IPS-20b (cell line): ENCODE measurements around the gene CRNN.

Experiments
- H3K27ac ChIP-seq: one replicate; pipeline ENCODE4 v1.5.1; 2013; ENCODE audit warnings: low read length
- H3K27me3 ChIP-seq: 2 replicates; pipeline ENCODE4 v1.6.1; 2013; ENCODE audit warnings: mild to moderate bottlenecking, low read length, inconsistent platforms; ENCODE audit not compliant: insufficient read depth
- H3K36me3 ChIP-seq: 2 replicates; pipeline ENCODE4 v1.6.1; 2013; ENCODE audit warnings: low read depth, mild to moderate bottlenecking, inconsistent platforms, low read length, moderate library complexity; ENCODE audit not compliant: insufficient read depth
- H3K4me1 ChIP-seq: 2 replicates; pipeline ENCODE4 v1.6.1; 2013; ENCODE audit warnings: mild to moderate bottlenecking, control low read depth, inconsistent platforms, low read length, moderate library complexity; ENCODE audit not compliant: insufficient read depth
- H3K4me3 ChIP-seq: 2 replicates; pipeline ENCODE4 v1.5.1; 2013; ENCODE audit warnings: mild to moderate bottlenecking, low read length, inconsistent platforms
- H3K9ac ChIP-seq: 2 replicates; pipeline ENCODE4 v1.6.1; 2013; ENCODE audit warnings: low read depth, mild to moderate bottlenecking, inconsistent platforms, low read length, moderate library complexity
- H3K9me3 ChIP-seq: 2 replicates; pipeline ENCODE4 v1.6.1; 2013; ENCODE audit warnings: mild to moderate bottlenecking, low read depth, low read length, inconsistent platforms; ENCODE audit not compliant: insufficient read depth

Gene CRNN

DNA sequence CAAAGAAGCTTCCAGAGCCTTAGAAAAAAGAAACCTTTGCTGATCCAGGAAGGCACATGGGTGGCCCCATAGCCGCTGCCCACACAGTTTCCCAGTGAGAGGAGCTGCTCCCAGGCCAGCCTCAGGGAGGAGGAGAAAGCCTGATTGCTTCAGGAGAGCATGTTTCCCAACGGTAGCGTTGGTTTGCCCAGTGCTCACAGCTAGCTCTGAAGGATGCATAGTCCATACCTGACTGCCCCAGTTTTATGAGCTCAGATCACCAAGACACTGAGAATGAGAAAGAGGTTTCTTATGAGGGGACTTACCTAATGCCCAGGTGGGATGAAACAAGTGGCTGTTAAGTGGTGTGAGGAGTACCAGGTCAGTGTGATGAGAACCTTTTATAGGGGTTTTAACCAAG lies at the start of gene CRNN:
Gene CRNN, minus strand, starts transcription at position 355 of the 400 bp plus-strand sequence. CDS start 2,030 bp downstream, outside the sequence.
- no peak within 1 kb of the TSS for H3K4me3 ChIP-seq
- H3K9me3 ChIP-seq = peaks cover 94% of the 10 kb centered on the region
- no peak within 1 kb of the TSS for H3K27ac ChIP-seq
- H3K36me3 ChIP-seq = no peaks in the 10 kb centered on the region
- H3K4me1 ChIP-seq = no peaks in the 10 kb centered on the region
- no peak within 1 kb of the TSS for H3K9ac ChIP-seq
- H3K27me3 ChIP-seq = no peaks in the 10 kb centered on the region

DNA sequence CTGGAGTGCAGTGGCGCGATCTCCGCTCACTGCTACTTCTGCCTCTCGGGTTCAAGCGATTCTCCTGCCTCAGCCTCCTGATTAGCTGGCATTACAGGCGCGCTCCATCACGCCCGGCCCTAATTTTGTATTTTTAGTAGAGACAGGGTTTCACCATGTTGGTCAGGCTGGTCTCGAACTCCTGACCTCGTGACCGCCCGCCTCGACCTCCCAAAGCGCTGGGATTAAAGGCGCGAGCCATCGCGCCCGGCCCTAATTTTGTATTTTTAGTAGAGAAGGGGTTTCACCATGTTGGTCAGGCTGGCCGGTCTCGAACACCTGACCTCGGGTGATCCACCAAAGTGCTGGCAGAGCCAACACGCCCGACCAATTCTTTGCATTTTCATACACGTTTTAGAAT lies 48.6 kb upstream of the CRNN start:
- Histone ChIP-seq H3K27ac (no peak overlapping the region), H3K4me3 (no peak overlapping the region), H3K27me3 (no peaks in the 10 kb centered on the region), H3K36me3 (no peaks in the 10 kb centered on the region), H3K4me1 (no peaks in the 10 kb centered on the region), H3K9ac (no peak overlapping the region), H3K9me3 (peaks cover 22% of the 10 kb centered on the region)

DNA sequence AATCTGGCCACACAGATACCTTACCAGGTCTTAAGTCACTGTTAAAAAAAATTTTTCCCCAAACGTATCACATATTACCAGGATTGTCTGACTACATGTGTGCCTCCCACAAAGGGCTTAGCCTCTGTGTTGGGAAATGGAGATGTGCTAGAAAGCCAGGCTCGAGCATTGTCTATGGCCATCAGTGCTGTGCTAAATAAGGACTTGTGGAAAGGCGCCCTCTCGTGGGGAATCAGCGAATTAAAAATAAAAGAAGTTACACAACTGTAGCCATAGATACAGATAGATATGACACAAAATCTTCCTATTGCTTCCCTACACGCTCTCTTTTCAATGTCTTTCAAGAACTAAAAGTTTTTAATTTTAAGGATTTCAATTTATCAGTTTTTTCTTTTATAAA lies 47.5 kb upstream of the CRNN start:
- Histone ChIP-seq H3K9me3 (peaks cover 25% of the 10 kb centered on the region), H3K27ac (no peak overlapping the region), H3K9ac (no peak overlapping the region), H3K4me3 (no peak overlapping the region), H3K36me3 (no peaks in the 10 kb centered on the region), H3K27me3 (no peaks in the 10 kb centered on the region), H3K4me1 (no peaks in the 10 kb centered on the region)

DNA sequence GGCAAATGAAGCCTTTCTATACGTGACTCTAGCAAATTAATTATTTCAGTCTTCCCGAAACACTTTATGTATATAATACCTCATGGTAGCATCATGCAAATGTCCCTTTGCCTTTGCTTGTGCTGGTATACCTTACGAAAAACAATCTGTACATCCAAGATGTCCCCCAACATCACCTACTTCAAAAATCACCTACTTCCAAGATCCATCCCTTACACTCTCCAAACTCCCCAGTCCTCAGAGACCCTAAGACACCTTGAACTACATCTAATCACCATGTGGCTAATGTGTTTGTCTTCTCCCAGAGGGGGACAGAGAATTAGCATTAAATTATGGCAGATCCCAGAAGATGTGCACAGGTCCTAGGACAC lies 46.5 kb upstream of the CRNN start:
- H3K27me3 ChIP-seq = no peaks in the 10 kb centered on the region
- no peak overlapping the region for H3K9ac ChIP-seq
- no peak overlapping the region for H3K27ac ChIP-seq
- no peak overlapping the region for H3K4me3 ChIP-seq
- no peaks in the 10 kb centered on the region for H3K4me1 ChIP-seq
- H3K9me3 ChIP-seq = peaks cover 22% of the 10 kb centered on the region
- H3K36me3 ChIP-seq = no peaks in the 10 kb centered on the region

DNA sequence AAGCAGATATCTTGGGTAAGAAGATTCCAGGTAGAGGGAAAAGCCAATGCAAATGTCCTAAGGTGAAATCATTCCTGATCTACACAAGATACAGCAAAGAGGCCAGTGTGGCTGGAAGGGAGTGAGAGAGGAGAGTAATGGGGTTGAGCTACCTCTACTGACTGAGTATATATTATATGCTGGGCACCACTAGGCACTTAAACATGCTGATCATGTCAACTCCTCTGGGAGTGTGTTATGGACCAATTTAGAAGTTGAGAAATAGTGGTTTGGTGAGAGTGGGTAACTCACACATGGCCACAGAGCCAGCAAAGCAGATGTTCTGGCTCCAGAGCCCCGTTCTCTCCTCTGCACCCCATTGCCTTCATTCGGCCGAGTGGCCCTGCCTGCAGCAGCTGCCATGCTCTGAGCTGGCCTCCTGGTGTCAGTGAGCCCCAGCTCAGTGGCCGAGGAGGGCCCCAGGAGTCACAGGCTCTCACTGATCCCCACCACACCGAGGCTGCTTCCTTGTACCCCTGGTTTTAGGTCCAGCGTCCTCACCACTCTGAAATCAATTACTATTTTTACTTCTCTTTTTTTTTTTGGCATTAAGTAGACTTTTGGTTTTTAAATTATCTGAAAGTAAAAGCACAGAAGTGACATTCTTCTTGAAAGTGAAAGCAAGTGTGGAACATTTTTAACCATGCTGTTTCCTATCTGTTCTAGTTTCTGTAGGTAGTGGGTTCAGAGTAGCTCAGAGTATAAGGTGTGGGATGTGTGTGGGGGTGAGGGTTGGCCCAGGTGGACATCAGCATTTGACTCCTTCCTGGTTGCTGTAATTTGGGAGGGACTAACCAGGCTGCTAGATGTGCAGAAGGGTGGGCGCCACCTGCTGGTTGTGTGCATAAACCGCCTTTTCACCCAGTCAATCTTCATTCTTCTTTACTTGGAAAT lies 45.8 kb upstream of the CRNN start:
- H3K4me3 ChIP-seq = no peak overlapping the region

DNA sequence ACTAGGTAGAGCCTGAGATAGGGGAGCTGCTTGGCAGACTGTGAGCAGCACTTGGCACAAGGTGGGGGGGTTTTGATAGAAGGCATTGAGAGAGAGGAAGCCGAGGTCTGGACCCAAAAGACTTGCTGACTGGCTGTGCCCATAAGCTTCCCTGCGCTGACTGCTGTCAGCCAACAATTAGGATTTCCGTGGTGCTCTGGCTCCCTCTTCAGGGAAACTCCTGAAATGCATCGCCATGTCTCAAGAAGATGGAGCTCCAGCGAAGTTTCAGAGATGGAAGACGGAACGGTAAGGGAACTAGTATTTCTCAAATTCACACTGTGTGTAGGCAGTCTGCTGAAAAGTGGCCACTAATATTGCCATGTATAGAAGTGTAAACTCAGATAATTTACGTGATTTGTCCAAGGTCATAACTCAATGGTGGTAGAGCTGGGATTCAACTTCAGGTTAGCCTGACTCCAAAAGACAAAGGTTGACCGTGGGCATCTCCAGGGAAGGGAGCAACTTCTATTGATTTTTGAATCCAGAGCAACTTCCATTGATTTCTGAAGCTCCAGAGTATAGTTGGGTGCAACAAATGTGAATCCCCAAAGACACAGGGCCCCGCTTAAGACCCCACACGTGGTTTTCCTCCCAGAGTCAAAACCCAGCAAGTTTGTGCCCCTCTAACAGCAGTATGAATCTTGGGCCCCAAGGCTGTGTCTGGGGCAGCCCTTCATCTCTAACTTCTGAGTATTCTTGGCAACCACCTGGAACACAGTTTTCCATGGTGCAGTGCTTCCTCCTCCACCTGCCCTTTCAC lies 44.5 kb upstream of the CRNN start:
- Histone ChIP-seq H3K27ac (no peak overlapping the region), H3K4me3 (no peak overlapping the region), H3K36me3 (no peaks in the 10 kb centered on the region), H3K4me1 (no peaks in the 10 kb centered on the region), H3K9me3 (peaks cover 22% of the 10 kb centered on the region), H3K27me3 (no peaks in the 10 kb centered on the region), H3K9ac (no peak overlapping the region)

More for the DNA sequence above, 45.8 kb upstream of the CRNN start:
- H3K27ac ChIP-seq = no peak overlapping the region
- peaks cover 23% of the 10 kb centered on the region for H3K9me3 ChIP-seq
- no peaks in the 10 kb centered on the region for H3K27me3 ChIP-seq
- H3K4me1 ChIP-seq = no peaks in the 10 kb centered on the region
- no peaks in the 10 kb centered on the region for H3K36me3 ChIP-seq
- no peak overlapping the region for H3K9ac ChIP-seq

DNA sequence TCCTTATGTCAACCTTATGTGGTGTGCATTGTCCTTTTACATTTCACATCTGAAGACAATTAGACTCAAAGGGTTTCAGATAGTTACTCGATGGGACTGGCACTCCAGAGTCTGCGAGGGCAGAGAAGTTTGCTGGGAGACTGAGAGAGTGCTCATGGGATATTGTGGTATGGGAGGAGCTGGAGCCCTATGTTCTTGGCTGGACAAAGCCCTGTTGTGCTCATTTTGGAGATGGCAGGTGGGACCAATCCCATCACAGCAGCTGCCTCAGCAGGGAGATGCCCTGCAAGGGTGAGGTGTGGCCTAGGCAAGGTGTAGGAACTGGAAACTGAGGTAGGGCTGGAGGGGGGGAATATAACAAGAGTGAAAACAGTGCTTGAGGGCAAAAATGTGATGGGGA lies 43.5 kb upstream of the CRNN start:
- H3K9ac ChIP-seq = no peak overlapping the region
- H3K4me1 ChIP-seq = no peaks in the 10 kb centered on the region
- H3K27me3 ChIP-seq = no peaks in the 10 kb centered on the region
- H3K36me3 ChIP-seq = no peaks in the 10 kb centered on the region
- peaks cover 28% of the 10 kb centered on the region for H3K9me3 ChIP-seq
- no peak overlapping the region for H3K27ac ChIP-seq
- no peak overlapping the region for H3K4me3 ChIP-seq

DNA sequence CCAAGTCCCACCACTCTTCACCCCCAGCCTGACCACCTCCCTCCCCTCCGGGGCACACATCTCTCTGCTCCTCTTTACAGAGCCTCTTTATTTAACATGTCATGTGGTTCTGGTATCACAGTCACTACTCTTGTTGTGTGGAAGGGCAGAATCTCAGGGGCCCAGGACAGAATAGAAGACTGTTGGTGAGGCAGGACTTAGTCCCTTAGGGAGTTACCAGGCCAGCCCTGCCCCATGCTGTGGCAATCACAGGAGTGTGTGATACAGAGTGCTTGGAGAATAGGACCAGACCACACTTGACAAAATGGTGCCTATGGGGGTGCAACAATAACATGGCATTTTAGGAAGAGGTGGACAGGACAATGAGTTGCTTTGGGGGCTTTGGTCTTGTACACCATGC lies 43.0 kb upstream of the CRNN start:
- Histone ChIP-seq H3K27ac (no peak overlapping the region), H3K27me3 (no peaks in the 10 kb centered on the region), H3K36me3 (no peaks in the 10 kb centered on the region), H3K9ac (no peak overlapping the region), H3K4me1 (no peaks in the 10 kb centered on the region), H3K4me3 (no peak overlapping the region), H3K9me3 (peaks cover 28% of the 10 kb centered on the region)

DNA sequence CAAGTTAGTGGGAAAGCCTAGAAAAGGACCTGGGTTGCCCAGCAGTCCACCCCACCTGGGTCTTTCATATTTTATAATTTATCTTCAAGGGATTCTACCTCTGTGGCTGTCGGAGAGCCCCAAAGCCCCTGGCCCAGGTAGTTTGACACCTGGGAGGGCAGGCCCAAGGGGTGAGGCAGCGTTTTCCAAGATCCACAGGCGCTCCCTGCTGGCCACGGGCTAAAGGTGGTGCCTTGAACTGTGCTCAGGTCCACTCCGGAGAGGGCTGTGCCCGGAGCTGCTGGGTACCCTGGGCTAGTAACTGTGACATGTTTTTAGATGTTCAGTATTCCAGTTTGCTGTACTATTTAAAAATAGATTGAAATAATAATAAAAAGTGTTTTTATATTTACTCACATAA lies 37.2 kb upstream of the CRNN start:
- Histone ChIP-seq H3K27ac (no peak overlapping the region), H3K36me3 (no peaks in the 10 kb centered on the region), H3K4me1 (no peaks in the 10 kb centered on the region), H3K9me3 (peaks cover 56% of the 10 kb centered on the region), H3K9ac (no peak overlapping the region), H3K4me3 (no peak overlapping the region), H3K27me3 (no peaks in the 10 kb centered on the region)

DNA sequence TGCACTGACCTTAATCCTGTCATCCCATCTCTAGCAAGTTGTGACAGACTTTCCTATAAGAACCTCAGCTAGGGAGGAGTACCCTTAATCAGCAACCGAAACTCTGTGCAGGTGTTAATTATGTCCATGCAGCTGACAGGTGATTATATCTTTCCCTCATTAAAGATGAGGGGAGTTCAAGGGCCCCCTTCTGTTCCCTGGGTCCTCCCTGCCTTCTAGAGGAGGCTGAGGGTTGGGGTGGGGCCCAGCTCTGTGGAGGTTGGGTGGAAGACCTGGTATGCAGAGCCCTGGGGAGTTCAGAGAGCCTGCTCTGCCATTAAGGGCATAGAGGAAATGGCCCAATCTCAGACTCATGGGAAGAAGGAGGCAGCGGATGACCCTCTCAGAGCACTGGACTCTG lies 35.6 kb upstream of the CRNN start:
- Histone ChIP-seq H3K9me3 (peaks cover 61% of the 10 kb centered on the region), H3K9ac (no peak overlapping the region), H3K27ac (no peak overlapping the region), H3K27me3 (no peaks in the 10 kb centered on the region), H3K4me3 (no peak overlapping the region), H3K4me1 (no peaks in the 10 kb centered on the region), H3K36me3 (no peaks in the 10 kb centered on the region)

DNA sequence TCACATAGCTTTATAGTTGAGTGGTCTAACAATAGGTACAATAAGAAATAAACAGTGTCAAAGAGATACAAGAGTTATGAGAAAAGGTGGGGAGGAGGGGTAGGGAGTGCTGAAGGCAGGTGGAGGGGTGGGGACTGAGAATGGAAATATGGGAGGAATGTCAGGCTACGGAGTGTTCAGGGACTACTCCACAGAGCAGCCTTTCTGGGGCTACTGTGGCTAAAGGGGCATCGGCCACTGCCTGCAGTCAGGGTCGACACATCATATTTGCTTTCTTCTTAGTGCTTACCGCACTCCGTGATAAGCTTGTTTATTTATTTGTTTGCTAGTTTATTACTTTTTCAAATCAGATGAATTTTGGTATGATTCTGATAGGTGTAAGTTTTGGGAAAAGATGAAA lies 34.4 kb upstream of the CRNN start:
- H3K4me3 ChIP-seq = no peak overlapping the region
- no peaks in the 10 kb centered on the region for H3K27me3 ChIP-seq
- H3K4me1 ChIP-seq = no peaks in the 10 kb centered on the region
- H3K9me3 ChIP-seq = peaks cover 68% of the 10 kb centered on the region
- H3K9ac ChIP-seq = no peak overlapping the region
- H3K36me3 ChIP-seq = no peaks in the 10 kb centered on the region
- no peak overlapping the region for H3K27ac ChIP-seq

DNA sequence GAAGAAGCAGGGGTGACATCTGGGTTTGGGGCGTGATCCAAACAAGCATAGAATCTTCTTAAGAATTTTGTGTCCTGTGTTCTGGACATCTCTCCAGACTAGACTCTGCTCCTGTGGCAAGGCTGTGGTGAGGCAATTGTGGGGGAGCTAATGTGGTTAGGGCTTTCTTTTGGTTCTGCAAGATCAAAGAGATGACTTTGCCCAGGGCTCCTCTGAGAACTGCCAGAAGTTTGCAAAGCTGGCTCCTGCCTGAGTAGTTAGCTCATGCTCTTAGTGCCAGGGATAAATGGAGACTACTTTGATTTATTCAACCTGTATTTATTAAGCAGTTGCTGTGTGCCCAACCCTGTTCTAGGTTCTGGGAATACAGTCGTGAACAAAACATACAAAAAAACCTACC lies 34.0 kb upstream of the CRNN start:
- no peak overlapping the region for H3K4me3 ChIP-seq
- H3K27me3 ChIP-seq = no peaks in the 10 kb centered on the region
- no peaks in the 10 kb centered on the region for H3K4me1 ChIP-seq
- peaks cover 65% of the 10 kb centered on the region for H3K9me3 ChIP-seq
- H3K27ac ChIP-seq = no peak overlapping the region
- H3K9ac ChIP-seq = no peak overlapping the region
- no peaks in the 10 kb centered on the region for H3K36me3 ChIP-seq
